ENCODE data around the gene COL4A1. TPM values are rescaled to one million over a fixed set of nuclear protein-coding genes. Genes with fewer than 3 reads are reported as not detected.
A peak's percentile ranks its signal among the peaks of the same experiment; 100 is the strongest.

COL4A1 gene
- 0.11 TPM in 1 of 2 replicates, not detected in the other for total RNA-seq (2014; rRNA removed; shearing (Covaris generic); ENCODE audit: low replicate concordance)

DNA sequence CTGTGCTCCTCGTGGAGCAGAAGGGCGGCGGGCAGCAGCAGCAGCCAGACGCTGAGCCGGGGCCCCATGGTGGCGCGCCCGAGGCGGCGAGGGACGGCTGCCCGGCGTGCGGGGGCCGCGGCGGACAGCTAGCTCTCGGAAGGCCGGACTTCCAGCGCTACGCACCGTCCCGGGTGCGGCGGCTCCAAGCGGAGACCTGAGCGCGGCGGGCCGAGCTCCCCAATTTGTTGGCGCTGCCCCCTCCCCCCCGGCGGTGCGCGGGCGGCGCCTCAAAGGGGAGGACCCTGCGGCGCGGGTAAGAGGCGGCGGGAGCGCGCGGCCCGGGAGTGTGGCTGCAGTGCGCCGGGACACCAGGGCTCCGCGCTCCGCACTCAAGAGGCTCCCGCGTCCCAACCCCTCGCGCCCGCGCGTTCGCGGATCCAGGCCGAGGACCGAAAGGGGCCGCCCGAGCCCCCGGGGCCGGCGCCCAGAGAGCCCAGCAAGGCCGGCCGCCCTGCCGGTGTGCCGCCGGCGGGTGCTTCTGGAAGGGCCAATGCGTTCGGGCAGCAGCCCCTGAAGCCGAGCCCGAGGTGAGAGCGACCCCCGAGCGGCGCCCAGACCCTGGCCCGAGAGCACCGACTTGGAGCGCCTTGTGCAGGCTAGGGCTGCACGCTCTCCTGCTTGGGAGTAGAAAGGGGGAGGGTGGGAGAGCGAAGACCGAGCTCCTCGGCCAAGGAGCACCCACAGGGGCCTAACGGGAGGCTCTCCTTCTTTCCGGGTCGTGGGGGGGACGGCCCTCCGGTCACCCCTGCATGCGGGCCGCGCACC, at the start of gene COL4A1, which contains the start of gene COL4A2:
TSS of gene COL4A1 (minus strand) at position 198 of the 807 bp plus-strand sequence. CDS start at position 68, 130 bp downstream.
TSS of gene COL4A2 (plus strand) at position 325 of the 807 bp plus-strand sequence. CDS start 620 bp downstream, outside the sequence.
- no peaks in the 10 kb centered on the region for H3K79me2 ChIP-seq (ENCODE audit: low read length)
- H3K9me2 ChIP-seq (replicated peaks; ENCODE audit: insufficient read depth, low read length) = no peaks in the 10 kb centered on the region
- no peak within 1 kb of the TSS for H3K27ac ChIP-seq (ENCODE audit: low read length)
- no peak within 1 kb of the TSS for H3K4me3 ChIP-seq (ENCODE audit: low read length)
- no peak within 1 kb of the TSS for H3K4me2 ChIP-seq (ENCODE audit: low read depth, low read length, poor library complexity, severe bottlenecking)
- H3K9me3 ChIP-seq (ENCODE audit: low read length) = no peaks in the 10 kb centered on the region
- no peaks in the 10 kb centered on the region for H3K4me1 ChIP-seq (ENCODE audit: low read length)
- H2AFZ ChIP-seq (ENCODE audit: low read length) = no peak within 1 kb of the TSS
- no peak within 1 kb of the TSS for H3K9ac ChIP-seq (ENCODE audit: low read length)
- H3K27me3 ChIP-seq (ENCODE audit: low read length) = no peaks in the 10 kb centered on the region
- H4K20me1 ChIP-seq (ENCODE audit: insufficient read depth, low read depth, low read length) = no peaks in the 10 kb centered on the region
- H3K36me3 ChIP-seq (ENCODE audit: insufficient read depth, low read length) = no peaks in the 10 kb centered on the region
- DNase-seq = no peak

DNA sequence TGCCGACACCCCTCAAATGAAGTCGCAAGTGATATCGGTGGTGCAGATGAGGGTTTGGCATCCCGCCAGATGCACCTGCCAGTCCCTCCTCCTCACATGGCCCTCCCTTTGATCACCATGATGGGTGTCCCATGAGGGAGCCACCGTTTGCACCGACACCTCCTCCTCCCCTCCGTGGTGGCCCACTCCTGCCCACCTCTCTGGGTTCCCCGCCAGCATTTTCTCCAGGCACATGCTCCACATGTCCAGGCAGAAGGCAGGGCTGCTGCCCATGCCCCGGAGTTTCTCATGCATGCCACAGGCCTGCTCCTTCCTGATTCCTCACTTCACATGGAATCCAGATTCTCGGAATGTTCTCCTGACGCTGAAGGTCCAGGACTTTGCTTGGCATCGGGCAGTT, 49.4 kb upstream of the COL4A1 start:
- Histone ChIP-seq H3K4me1 (ENCODE audit: low read length) (no peaks in the 10 kb centered on the region), H3K9ac (ENCODE audit: low read length) (no peak overlapping the region), H3K9me3 (ENCODE audit: low read length) (no peaks in the 10 kb centered on the region), H3K36me3 (ENCODE audit: insufficient read depth, low read length) (no peaks in the 10 kb centered on the region), H3K27ac (ENCODE audit: low read length) (no peak overlapping the region), H2AFZ (ENCODE audit: low read length) (no peak overlapping the region), H3K9me2 (replicated peaks; ENCODE audit: insufficient read depth, low read length) (no peaks in the 10 kb centered on the region), H3K4me2 (ENCODE audit: low read depth, low read length, poor library complexity, severe bottlenecking) (no peak overlapping the region), H4K20me1 (ENCODE audit: insufficient read depth, low read depth, low read length) (no peaks in the 10 kb centered on the region), H3K4me3 (ENCODE audit: low read length) (no peak overlapping the region), H3K27me3 (ENCODE audit: low read length) (no peaks in the 10 kb centered on the region), H3K79me2 (ENCODE audit: low read length) (no peaks in the 10 kb centered on the region)
- DNase-seq = no peak

GRCh38 chr13:110354715-110355473, 47.9 kb upstream of the COL4A1 start:
- no peaks in the 10 kb centered on the region for H3K9me2 ChIP-seq (replicated peaks; ENCODE audit: insufficient read depth, low read length)
- no peaks in the 10 kb centered on the region for H4K20me1 ChIP-seq (ENCODE audit: insufficient read depth, low read depth, low read length)
- DNase-seq = no peak
- H3K27me3 ChIP-seq (ENCODE audit: low read length) = no peaks in the 10 kb centered on the region
- H3K4me3 ChIP-seq (ENCODE audit: low read length) = no peak overlapping the region
- no peaks in the 10 kb centered on the region for H3K4me1 ChIP-seq (ENCODE audit: low read length)
- no peak overlapping the region for H3K9ac ChIP-seq (ENCODE audit: low read length)
- no peak overlapping the region for H3K4me2 ChIP-seq (ENCODE audit: low read depth, low read length, poor library complexity, severe bottlenecking)
- H3K27ac ChIP-seq (ENCODE audit: low read length) = no peak overlapping the region
- H3K79me2 ChIP-seq (ENCODE audit: low read length) = no peaks in the 10 kb centered on the region
- H2AFZ ChIP-seq (ENCODE audit: low read length) = no peak overlapping the region
- H3K9me3 ChIP-seq (ENCODE audit: low read length) = no peaks in the 10 kb centered on the region
- H3K36me3 ChIP-seq (ENCODE audit: insufficient read depth, low read length) = no peaks in the 10 kb centered on the region

DNA sequence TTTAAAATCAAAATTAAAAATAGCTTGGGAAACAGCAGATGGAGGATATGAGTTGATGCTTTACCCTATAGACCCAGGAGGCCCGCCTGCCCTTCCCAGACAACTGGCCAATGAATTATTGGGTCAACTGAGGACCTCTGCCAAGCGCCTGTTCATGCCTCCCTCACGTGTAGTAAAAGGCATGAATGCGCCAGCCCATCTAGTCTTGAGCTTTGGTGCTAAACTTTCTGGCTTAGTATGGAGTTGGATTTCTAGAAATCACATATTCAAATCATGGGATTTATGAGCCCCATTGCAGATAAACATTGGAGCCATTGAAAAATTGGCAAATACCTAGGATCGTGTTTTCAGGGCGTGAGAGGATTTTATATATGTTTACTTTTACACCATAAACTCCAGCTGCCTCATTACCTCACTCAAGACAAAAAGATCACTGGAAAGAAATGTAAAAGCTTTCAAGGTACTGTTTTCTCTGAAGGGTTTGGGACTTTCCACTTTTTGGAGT, 47.2 kb upstream of the COL4A1 start:
- no peak overlapping the region for H3K9ac ChIP-seq (ENCODE audit: low read length)
- no peaks in the 10 kb centered on the region for H3K9me3 ChIP-seq (ENCODE audit: low read length)
- H3K36me3 ChIP-seq (ENCODE audit: insufficient read depth, low read length) = no peaks in the 10 kb centered on the region
- H3K79me2 ChIP-seq (ENCODE audit: low read length) = no peaks in the 10 kb centered on the region
- no peaks in the 10 kb centered on the region for H4K20me1 ChIP-seq (ENCODE audit: insufficient read depth, low read depth, low read length)
- no peak for DNase-seq
- H2AFZ ChIP-seq (ENCODE audit: low read length) = no peak overlapping the region
- no peak overlapping the region for H3K4me2 ChIP-seq (ENCODE audit: low read depth, low read length, poor library complexity, severe bottlenecking)
- no peak overlapping the region for H3K4me3 ChIP-seq (ENCODE audit: low read length)
- H3K4me1 ChIP-seq (ENCODE audit: low read length) = no peaks in the 10 kb centered on the region
- no peaks in the 10 kb centered on the region for H3K27me3 ChIP-seq (ENCODE audit: low read length)
- H3K27ac ChIP-seq (ENCODE audit: low read length) = no peak overlapping the region
- no peaks in the 10 kb centered on the region for H3K9me2 ChIP-seq (replicated peaks; ENCODE audit: insufficient read depth, low read length)

DNA sequence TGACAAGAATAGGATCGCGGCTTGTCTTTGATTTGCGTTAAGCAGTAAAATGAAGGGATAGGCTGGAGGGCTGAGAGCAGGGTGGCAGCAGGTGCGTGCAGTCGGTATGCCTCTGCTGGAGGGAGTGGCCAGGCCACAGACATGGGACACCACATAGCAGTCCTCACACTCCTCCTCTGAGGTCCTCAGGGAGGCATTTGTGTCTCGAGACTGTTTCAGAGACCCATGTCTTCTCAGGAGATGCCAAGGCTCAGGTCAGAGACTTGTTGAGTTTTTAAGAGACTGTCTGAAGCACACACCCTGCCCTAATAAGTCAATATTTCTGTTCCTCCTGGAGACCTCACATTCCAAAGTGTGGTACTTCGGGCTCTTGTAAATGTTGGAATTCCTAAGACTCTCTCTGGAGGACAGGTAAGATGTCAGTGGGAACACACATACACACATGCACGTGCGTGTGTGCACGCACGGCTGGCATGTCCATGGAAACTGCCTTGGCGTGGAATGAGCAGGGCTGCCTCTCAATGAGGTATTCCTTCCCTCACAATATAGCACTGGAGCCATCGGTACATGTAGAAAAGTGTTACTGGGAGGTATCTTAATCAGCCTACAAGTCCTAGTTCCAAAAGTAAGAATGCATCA, 46.5 kb upstream of the COL4A1 start:
- Histone ChIP-seq H4K20me1 (ENCODE audit: insufficient read depth, low read depth, low read length) (no peaks in the 10 kb centered on the region), H3K9me2 (replicated peaks; ENCODE audit: insufficient read depth, low read length) (no peaks in the 10 kb centered on the region), H3K27me3 (ENCODE audit: low read length) (no peaks in the 10 kb centered on the region), H2AFZ (ENCODE audit: low read length) (no peak overlapping the region), H3K9me3 (ENCODE audit: low read length) (no peaks in the 10 kb centered on the region), H3K79me2 (ENCODE audit: low read length) (no peaks in the 10 kb centered on the region), H3K9ac (ENCODE audit: low read length) (no peak overlapping the region), H3K36me3 (ENCODE audit: insufficient read depth, low read length) (no peaks in the 10 kb centered on the region), H3K4me2 (ENCODE audit: low read depth, low read length, poor library complexity, severe bottlenecking) (no peak overlapping the region), H3K4me3 (ENCODE audit: low read length) (no peak overlapping the region), H3K27ac (ENCODE audit: low read length) (no peak overlapping the region), H3K4me1 (ENCODE audit: low read length) (no peaks in the 10 kb centered on the region)
- DNase-seq = no peak

DNA sequence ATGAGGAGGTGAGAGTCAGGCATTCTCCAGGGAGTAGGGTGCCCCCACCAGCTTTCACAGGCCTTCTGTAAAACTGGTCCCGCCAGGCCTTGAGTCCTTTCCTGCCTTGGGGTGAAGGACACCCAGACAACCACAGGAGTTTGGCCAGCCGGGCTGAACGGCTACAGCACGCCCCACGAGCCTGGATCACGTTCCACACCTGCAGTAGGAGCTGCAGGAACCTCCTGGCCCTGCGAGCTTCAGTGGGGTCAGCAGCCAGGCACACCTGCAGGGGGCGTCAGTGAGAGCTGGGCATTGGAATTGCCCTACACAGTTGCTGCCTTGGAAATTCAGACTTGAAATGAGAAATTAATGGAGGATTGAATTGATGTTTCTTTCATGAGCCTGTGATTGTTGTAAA, 45.8 kb upstream of the COL4A1 start:
- peak; percentile 57 for DNase-seq
- H3K4me2 ChIP-seq (ENCODE audit: low read depth, low read length, poor library complexity, severe bottlenecking) = no peak overlapping the region
- H3K4me3 ChIP-seq (ENCODE audit: low read length) = no peak overlapping the region
- H2AFZ ChIP-seq (ENCODE audit: low read length) = no peak overlapping the region
- no peak overlapping the region for H3K9ac ChIP-seq (ENCODE audit: low read length)
- H3K9me2 ChIP-seq (replicated peaks; ENCODE audit: insufficient read depth, low read length) = no peaks in the 10 kb centered on the region
- H3K9me3 ChIP-seq (ENCODE audit: low read length) = no peaks in the 10 kb centered on the region
- no peak overlapping the region for H3K27ac ChIP-seq (ENCODE audit: low read length)
- H4K20me1 ChIP-seq (ENCODE audit: insufficient read depth, low read depth, low read length) = no peaks in the 10 kb centered on the region
- H3K27me3 ChIP-seq (ENCODE audit: low read length) = no peaks in the 10 kb centered on the region
- H3K4me1 ChIP-seq (ENCODE audit: low read length) = no peaks in the 10 kb centered on the region
- no peaks in the 10 kb centered on the region for H3K79me2 ChIP-seq (ENCODE audit: low read length)
- H3K36me3 ChIP-seq (ENCODE audit: insufficient read depth, low read length) = no peaks in the 10 kb centered on the region

DNA sequence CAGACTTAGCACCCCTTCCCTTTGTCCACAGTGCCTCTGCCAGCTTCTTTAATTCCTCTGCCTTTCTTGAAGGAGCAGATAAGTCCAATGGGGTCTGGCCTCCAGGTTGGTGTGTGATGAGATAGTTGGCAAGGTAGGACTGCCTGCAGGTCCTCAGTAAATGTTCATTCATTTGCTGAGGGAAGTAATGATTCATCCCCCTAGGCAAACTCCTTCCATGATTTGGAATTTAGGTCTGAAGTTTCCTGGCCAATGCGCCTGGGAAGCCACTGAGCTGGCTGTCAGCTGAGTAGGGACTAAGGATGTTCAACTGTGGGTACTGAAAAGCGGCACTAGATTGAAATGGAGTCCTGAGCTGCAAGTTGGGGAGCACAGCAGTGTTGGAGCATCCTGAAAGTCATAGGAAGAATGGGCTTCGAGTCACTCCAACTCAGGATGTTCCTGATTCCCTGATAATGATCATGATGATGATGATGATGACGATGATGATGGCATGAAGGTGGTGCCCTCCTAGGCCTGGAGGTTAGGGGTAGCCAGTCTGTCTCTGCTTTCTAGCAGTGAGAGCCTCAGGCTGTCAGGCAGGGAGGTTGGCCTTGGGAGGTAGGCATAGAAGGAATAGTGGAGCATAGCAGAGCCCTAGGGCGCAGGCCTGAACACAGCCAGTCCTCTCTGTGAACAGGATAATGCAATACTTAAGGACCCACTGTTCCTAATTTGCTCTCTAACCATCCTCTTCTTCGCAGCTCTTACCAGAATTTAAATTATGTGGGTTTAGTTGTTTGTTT, 44.9 kb upstream of the COL4A1 start:
- Histone ChIP-seq H3K9ac (ENCODE audit: low read length) (no peak overlapping the region), H3K4me2 (ENCODE audit: low read depth, low read length, poor library complexity, severe bottlenecking) (no peak overlapping the region), H3K9me2 (replicated peaks; ENCODE audit: insufficient read depth, low read length) (no peaks in the 10 kb centered on the region), H4K20me1 (ENCODE audit: insufficient read depth, low read depth, low read length) (no peaks in the 10 kb centered on the region), H2AFZ (ENCODE audit: low read length) (no peak overlapping the region), H3K36me3 (ENCODE audit: insufficient read depth, low read length) (no peaks in the 10 kb centered on the region), H3K79me2 (ENCODE audit: low read length) (no peaks in the 10 kb centered on the region), H3K9me3 (ENCODE audit: low read length) (no peaks in the 10 kb centered on the region), H3K27me3 (ENCODE audit: low read length) (no peaks in the 10 kb centered on the region), H3K4me1 (ENCODE audit: low read length) (no peaks in the 10 kb centered on the region), H3K4me3 (ENCODE audit: low read length) (no peak overlapping the region), H3K27ac (ENCODE audit: low read length) (no peak overlapping the region)
- no peak for DNase-seq

Measured in Karpas-422 (cell line).